Loucy (cell line): Measurements from ENCODE around the gene MRPL12.

Source experiments
- EZH2phosphoT487 ChIP-seq: fragments of 200-600 bp; IDR thresholded peaks from 2 replicates; pipeline ENCODE4 v1.6.1; 2018; ENCODE audit warnings: antibody characterized with exemption, mild to moderate bottlenecking, moderate library complexity, borderline replicate concordance
- TF ChIP-seq, protein P1 (sequence below): fragments of 200-600 bp; sonication (generic); conservative IDR thresholded peaks from 2 replicates; pipeline ENCODE4 v1.5.1; 2014; ENCODE audit warnings: mild to moderate bottlenecking, antibody characterized with exemption, low read length

DNA sequence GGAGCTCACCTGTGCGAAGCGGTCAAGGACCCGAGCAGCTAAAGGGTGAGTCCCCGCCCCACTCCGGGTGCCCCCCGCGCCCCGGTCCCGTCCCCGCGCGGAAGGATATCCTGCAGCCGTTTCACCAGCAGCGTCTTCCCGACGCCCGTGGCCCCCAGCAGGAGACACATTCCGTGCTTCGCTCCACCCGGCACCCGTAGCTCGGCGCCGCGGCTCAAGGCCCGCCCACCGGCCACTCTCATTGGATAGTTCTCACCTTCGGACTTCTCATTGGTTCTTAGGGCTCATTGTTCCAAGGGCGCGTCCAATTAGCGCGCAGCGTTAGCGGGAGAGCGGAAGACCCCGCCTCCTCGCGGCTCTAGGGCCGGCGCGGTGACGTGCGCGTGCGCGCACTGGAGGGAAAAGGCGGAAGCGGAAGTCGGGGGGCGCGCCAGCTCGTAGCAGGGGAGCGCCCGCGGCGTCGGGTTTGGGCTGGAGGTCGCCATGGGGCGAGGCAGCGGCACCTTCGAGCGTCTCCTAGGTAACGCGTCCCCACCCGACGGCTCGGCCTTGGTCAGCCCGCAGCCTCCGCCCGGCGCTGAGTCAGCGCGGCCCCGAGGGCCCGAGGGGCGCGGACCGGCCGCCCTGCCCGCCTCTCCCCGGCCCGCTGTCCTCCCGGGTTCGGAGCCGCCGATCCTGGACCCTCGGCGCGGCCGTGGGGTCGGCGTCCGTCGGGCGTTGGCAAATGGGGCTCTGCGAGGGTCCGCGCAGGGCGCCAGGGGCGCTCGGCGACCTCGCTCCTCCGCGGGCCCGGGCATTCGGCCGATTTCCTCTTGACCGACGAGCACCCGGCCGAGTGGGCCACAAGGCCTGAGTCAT lies 19.4 kb upstream of the MRPL12 start, which contains the start of the genes ARL16 and HGS:
- TF ChIP-seq, protein P1, sequence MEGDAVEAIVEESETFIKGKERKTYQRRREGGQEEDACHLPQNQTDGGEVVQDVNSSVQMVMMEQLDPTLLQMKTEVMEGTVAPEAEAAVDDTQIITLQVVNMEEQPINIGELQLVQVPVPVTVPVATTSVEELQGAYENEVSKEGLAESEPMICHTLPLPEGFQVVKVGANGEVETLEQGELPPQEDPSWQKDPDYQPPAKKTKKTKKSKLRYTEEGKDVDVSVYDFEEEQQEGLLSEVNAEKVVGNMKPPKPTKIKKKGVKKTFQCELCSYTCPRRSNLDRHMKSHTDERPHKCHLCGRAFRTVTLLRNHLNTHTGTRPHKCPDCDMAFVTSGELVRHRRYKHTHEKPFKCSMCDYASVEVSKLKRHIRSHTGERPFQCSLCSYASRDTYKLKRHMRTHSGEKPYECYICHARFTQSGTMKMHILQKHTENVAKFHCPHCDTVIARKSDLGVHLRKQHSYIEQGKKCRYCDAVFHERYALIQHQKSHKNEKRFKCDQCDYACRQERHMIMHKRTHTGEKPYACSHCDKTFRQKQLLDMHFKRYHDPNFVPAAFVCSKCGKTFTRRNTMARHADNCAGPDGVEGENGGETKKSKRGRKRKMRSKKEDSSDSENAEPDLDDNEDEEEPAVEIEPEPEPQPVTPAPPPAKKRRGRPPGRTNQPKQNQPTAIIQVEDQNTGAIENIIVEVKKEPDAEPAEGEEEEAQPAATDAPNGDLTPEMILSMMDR: no peak
- no peak for TF ChIP-seq EZH2phosphoT487
